ENCODE data around the gene HOXD3.

DNA sequence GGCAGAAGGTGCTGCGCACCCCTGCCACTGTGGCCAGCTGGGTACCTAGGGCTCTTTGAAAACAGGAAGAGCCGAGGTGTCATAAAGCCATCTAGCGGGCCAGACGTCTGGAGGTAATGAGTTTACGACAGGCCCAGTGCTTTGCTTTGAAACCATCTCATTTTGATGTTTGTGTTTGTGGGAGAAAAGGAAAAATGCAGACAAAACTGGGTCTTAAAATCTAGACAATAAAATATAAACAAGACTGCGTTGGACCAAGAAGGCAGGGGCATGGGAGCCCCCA is 31.4 kb upstream of the HOXD3 start:
- TF ChIP-seq, protein P1, sequence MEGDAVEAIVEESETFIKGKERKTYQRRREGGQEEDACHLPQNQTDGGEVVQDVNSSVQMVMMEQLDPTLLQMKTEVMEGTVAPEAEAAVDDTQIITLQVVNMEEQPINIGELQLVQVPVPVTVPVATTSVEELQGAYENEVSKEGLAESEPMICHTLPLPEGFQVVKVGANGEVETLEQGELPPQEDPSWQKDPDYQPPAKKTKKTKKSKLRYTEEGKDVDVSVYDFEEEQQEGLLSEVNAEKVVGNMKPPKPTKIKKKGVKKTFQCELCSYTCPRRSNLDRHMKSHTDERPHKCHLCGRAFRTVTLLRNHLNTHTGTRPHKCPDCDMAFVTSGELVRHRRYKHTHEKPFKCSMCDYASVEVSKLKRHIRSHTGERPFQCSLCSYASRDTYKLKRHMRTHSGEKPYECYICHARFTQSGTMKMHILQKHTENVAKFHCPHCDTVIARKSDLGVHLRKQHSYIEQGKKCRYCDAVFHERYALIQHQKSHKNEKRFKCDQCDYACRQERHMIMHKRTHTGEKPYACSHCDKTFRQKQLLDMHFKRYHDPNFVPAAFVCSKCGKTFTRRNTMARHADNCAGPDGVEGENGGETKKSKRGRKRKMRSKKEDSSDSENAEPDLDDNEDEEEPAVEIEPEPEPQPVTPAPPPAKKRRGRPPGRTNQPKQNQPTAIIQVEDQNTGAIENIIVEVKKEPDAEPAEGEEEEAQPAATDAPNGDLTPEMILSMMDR (IDR thresholded peaks at IDR 0.05; ENCODE audit: insufficient read depth, low read depth, low read length) = no peak
- TF ChIP-seq EZH2 (IDR thresholded peaks at IDR 0.05; ENCODE audit: insufficient read depth, low read length) = no peak

Data from astrocyte (in vitro differentiated cells and primary cell).